B cell (primary cell): ENCODE measurements around the gene MGAT4C. TPM values are rescaled to one million over a fixed set of nuclear protein-coding genes. Genes with fewer than 3 reads are reported as not detected.

ENCODE experiments used
- ATAC-seq: fragments of 200-7000 bp; cut with Tn5 transposase; one replicate; pipeline ENCODE4 v1.10.0; 2021; ENCODE audit warnings: low read depth, mild to moderate bottlenecking, moderate number of reproducible peaks, moderate library complexity
- CTCF ChIA-PET: fragments of 350-600 bp; sonication (Branson Sonifier 250); formaldehyde crosslinking; loops from one replicate; lab custom pipeline; 2021; ENCODE audit warnings: antibody characterized with exemption, inconsistent platforms; lab: Charles Lee
- POLR2A ChIA-PET: fragments of 350-600 bp; sonication (Branson Sonifier 250); formaldehyde crosslinking; loops from one replicate; lab custom pipeline; 2021; ENCODE audit warnings: antibody characterized with exemption; lab: Charles Lee
- DNase-seq: peaks from one replicate; pipeline ENCODE4 v3.0.0; 2013
- H2AFZ ChIP-seq: 2 replicates; pipeline ENCODE4 v1.6.1; 2012; ENCODE audit warnings: mild to moderate bottlenecking, low read depth, low read length; ENCODE audit not compliant: insufficient read depth, poor library complexity, severe bottlenecking
- H3K27ac ChIP-seq, 2 donors: 1 replicate in 1 of 2; 2 replicates in 1 of 2; pipeline ENCODE4 v1.5.1; 2012 to 2013; ENCODE audit warnings: low read length in 2 of 2, mild to moderate bottlenecking in 2 of 2, moderate library complexity in 1 of 2
- H3K27me3 ChIP-seq, 4 experiments: fragments of 200-600 bp in 1 of 4; sonication (generic) in 1 of 4; replicated peaks in 1 of 4; 1 replicate in 2 of 4; 2 replicates in 2 of 4; pipeline versions ENCODE4 v1.6.1 to v1.7.0; 2013 to 2016; ENCODE audit warnings: low read length in 3 of 4, mild to moderate bottlenecking in 2 of 4, mixed read lengths in 1 of 4, moderate library complexity in 1 of 4; ENCODE audit not compliant: insufficient read depth in 4 of 4, control insufficient read depth in 3 of 4; ENCODE audit errors: control extremely low read depth in 1 of 4
- H3K36me3 ChIP-seq, 2 experiments: replicated peaks in 1 of 2; 1 replicate in 1 of 2; 2 replicates in 1 of 2; pipeline versions ENCODE4 v1.6.1 to v1.7.1; 2013; ENCODE audit warnings: low read length in 1 of 2; ENCODE audit not compliant: insufficient read depth in 2 of 2, control insufficient read depth in 1 of 2; ENCODE audit errors: control extremely low read depth in 1 of 2, extremely low read depth in 1 of 2
- H3K4me1 ChIP-seq, 2 donors: fragments of 200-600 bp in 1 of 2; sonication (generic) in 1 of 2; 1 replicate in 1 of 2; 2 replicates in 1 of 2; pipeline versions ENCODE4 v1.5.1 to v1.6.1; 2013 to 2017; ENCODE audit warnings: low read length in 2 of 2; ENCODE audit not compliant: control insufficient read depth in 2 of 2, insufficient read depth in 2 of 2
- H3K4me2 ChIP-seq: replicated peaks from 2 replicates; pipeline ENCODE3; 2012; ENCODE audit warnings: mild to moderate bottlenecking, low read depth, low read length; ENCODE audit not compliant: poor library complexity, severe bottlenecking
- H3K4me3 ChIP-seq, 5 experiments: fragments of 200-600 bp in 1 of 5; sonication (generic) in 1 of 5; 1 replicate in 3 of 5; 2 replicates in 2 of 5; pipeline versions ENCODE4 v1.5.1 to v1.7.0; 2011 to 2016; ENCODE audit warnings: low read length in 4 of 5, mild to moderate bottlenecking in 4 of 5, low read depth in 2 of 5, control low read depth in 1 of 5, moderate library complexity in 1 of 5; ENCODE audit not compliant: insufficient read depth in 1 of 5; ENCODE audit errors: control extremely low read depth in 1 of 5, extremely low read depth in 1 of 5
- H3K79me2 ChIP-seq: fragments of 200-600 bp; sonication (generic); one replicate; pipeline ENCODE4 v1.6.0; 2016; ENCODE audit warnings: low read length; ENCODE audit not compliant: control insufficient read depth, insufficient read depth
- H3K9ac ChIP-seq: fragments of 200-600 bp; sonication (generic); 2 replicates; pipeline ENCODE4 v1.6.1; 2017; ENCODE audit warnings: mild to moderate bottlenecking, low read length, moderate library complexity
- H3K9me3 ChIP-seq, 3 donors: one replicate each; pipeline versions ENCODE4 v1.6.1 to v1.7.1; 2013; ENCODE audit warnings: low read length in 2 of 3; ENCODE audit not compliant: control insufficient read depth in 2 of 3, insufficient read depth in 1 of 3; ENCODE audit errors: control extremely low read depth in 1 of 3
- H4K20me1 ChIP-seq: 2 replicates; pipeline ENCODE4 v1.6.0; 2012; ENCODE audit warnings: mild to moderate bottlenecking, low read length; ENCODE audit not compliant: insufficient read depth, control insufficient read depth, poor library complexity, severe bottlenecking
- H3K27ac Mint-ChIP-seq: one replicate; pipeline ENCODE4 v1.8.0; 2021; ENCODE audit warnings: mixed read lengths
- H3K27me3 Mint-ChIP-seq: one replicate; pipeline ENCODE4 v1.8.0; 2021; ENCODE audit warnings: mixed read lengths
- H3K4me1 Mint-ChIP-seq: one replicate; pipeline ENCODE4 v1.8.0; 2021; ENCODE audit warnings: mixed read lengths
- H3K4me3 Mint-ChIP-seq: one replicate; pipeline ENCODE4 v1.8.0; 2021; ENCODE audit warnings: mixed read lengths
- H3K9me3 Mint-ChIP-seq: one replicate; pipeline ENCODE4 v1.8.0; 2022; ENCODE audit warnings: mixed read lengths; ENCODE audit not compliant: insufficient read depth
- EZH2 ChIP-seq: IDR thresholded peaks from 2 replicates; pipeline ENCODE4 v1.6.1; 2012; ENCODE audit warnings: borderline replicate concordance, low read depth, mild to moderate bottlenecking, moderate library complexity, low read length; ENCODE audit not compliant: insufficient read depth, poor library complexity, severe bottlenecking
- WGBS: methylation state at CpG from one replicate; pipeline ENCODE4 v1.1.5; 2013; ENCODE audit warnings: missing lambda C conversion rate; ENCODE audit not compliant: insufficient coverage; 5-methylcytosine and 5-hydroxymethylcytosine counted together
- intact Hi-C: fragments of 100-400 bp; cut with micrococcal nuclease; formaldehyde crosslinking; loops from one replicate; pipeline ENCODE4 v1.10.0; 2022
- polyA plus RNA-seq: library from polyadenylated mRNA; depleted of rRNA; stranded (reverse); fragments of >200 nt; gene quantifications from 2 replicates; pipeline ENCODE4 v1.2.3, GENCODE V29; 2012
- total RNA-seq, 2 donors: library from RNA; stranded (reverse); fragments of 120-200 nt in 1 of 2; gene quantifications; 1 replicate in 1 of 2; 2 replicates in 1 of 2; pipeline versions ENCODE4 v1.2.3 to v1.2.4, GENCODE V29; 2013 to 2022
- TF ChIP-seq, protein P1 (sequence below): fragments of 200-600 bp; IDR thresholded peaks from one replicate; pipeline ENCODE4 v1.8.0; 2022; ENCODE audit warnings: antibody characterized with exemption, mild to moderate bottlenecking

The MGAT4C gene
- total and polyA plus RNA-seq, 2 donors (not counting 1 experiment from before 2014, with no cell fraction given): not detected

DNA sequence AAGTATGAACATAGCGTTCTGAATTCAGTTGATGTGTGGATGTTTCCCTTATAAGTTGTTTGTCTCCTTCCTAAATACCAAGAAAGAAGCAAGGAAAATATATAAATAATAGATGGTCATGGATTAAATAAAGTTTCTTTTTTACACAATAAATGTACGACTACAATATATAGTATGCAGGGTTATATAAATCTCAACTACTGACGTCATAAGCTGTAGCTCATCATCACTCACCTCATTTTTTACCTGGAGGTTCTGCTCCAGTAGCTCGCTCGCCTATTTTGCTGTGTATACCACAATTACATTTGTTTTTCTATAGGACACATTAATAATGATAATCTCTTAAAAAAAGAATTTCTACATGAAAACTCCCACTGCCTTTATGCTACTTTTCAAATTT lies 272.6 kb downstream of the MGAT4C start:
- Histone ChIP-seq H4K20me1 (no peaks in the 10 kb centered on the region), H3K79me2 (no peaks in the 10 kb centered on the region), H2AFZ (no peak overlapping the region), H3K9ac (no peak overlapping the region), H3K4me3 (no peak overlapping the region), H3K9me3 (no peaks in the 10 kb centered on the region), H3K27ac (no peak overlapping the region), H3K36me3 (no peaks in the 10 kb centered on the region), H3K4me2 (no peak overlapping the region), H3K27me3 (no peaks in the 10 kb centered on the region), H3K4me1 (no peaks in the 10 kb centered on the region)
- H3K27ac Mint-ChIP-seq: no peak overlapping the region
- intact Hi-C loops: no loop called here
- ATAC-seq: no peak
- DNase-seq: no peak
- no peaks in the 10 kb centered on the region for H3K27me3 Mint-ChIP-seq
- CTCF ChIA-PET: no interaction called here
- TF ChIP-seq EZH2: no peak
- TF ChIP-seq, protein P1, sequence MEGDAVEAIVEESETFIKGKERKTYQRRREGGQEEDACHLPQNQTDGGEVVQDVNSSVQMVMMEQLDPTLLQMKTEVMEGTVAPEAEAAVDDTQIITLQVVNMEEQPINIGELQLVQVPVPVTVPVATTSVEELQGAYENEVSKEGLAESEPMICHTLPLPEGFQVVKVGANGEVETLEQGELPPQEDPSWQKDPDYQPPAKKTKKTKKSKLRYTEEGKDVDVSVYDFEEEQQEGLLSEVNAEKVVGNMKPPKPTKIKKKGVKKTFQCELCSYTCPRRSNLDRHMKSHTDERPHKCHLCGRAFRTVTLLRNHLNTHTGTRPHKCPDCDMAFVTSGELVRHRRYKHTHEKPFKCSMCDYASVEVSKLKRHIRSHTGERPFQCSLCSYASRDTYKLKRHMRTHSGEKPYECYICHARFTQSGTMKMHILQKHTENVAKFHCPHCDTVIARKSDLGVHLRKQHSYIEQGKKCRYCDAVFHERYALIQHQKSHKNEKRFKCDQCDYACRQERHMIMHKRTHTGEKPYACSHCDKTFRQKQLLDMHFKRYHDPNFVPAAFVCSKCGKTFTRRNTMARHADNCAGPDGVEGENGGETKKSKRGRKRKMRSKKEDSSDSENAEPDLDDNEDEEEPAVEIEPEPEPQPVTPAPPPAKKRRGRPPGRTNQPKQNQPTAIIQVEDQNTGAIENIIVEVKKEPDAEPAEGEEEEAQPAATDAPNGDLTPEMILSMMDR: no peak
- H3K4me3 Mint-ChIP-seq: no peak overlapping the region
- no peaks in the 10 kb centered on the region for H3K9me3 Mint-ChIP-seq
- H3K4me1 Mint-ChIP-seq: no peaks in the 10 kb centered on the region
- POLR2A ChIA-PET: no interaction called here
- no CpG with 5 or more reads among the region's 5 CpGs for WGBS

DNA sequence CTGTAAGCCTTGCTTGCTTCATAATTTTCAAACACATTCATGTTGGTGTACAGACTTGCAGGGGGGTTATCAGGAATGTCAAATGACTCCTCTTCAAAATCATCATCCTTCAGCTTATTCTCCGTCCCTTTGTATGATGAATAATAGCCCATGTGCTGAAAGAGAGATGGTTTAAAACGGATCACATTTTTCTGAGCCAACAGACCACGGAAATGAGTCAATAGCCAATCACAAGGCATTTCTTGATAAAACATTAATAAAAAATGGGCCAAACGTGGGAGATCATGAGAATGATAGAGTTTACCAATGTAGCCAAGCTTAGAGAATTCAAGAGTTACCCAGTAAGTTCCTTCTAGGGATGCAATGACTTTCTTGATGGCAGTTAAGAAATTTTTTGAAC lies 276.6 kb downstream of the MGAT4C start:
- ATAC-seq (no peak), DNase-seq (no peak)
- H3K27me3 ChIP-seq: no peaks in the 10 kb centered on the region
- no peak overlapping the region for H2AFZ ChIP-seq
- ChIA-PET CTCF (no interaction called here), POLR2A (no interaction called here)
- no peak overlapping the region for H3K4me2 ChIP-seq
- TF ChIP-seq, protein P1: no peak
- no peak for TF ChIP-seq EZH2
- H3K9ac ChIP-seq: no peak overlapping the region
- WGBS: no CpG with 5 or more reads among the region's 4 CpGs
- H3K36me3 ChIP-seq: no peaks in the 10 kb centered on the region
- no peaks in the 10 kb centered on the region for H4K20me1 ChIP-seq
- H3K27me3 Mint-ChIP-seq: no peaks in the 10 kb centered on the region
- H3K4me1 Mint-ChIP-seq: no peaks in the 10 kb centered on the region
- H3K9me3 ChIP-seq: no peaks in the 10 kb centered on the region
- H3K79me2 ChIP-seq: no peaks in the 10 kb centered on the region
- no peak overlapping the region for H3K27ac ChIP-seq
- no peaks in the 10 kb centered on the region for H3K9me3 Mint-ChIP-seq
- no peak overlapping the region for H3K4me3 Mint-ChIP-seq
- H3K4me1 ChIP-seq: no peaks in the 10 kb centered on the region
- no peak overlapping the region for H3K27ac Mint-ChIP-seq
- H3K4me3 ChIP-seq: no peak overlapping the region
- intact Hi-C loops: no loop called here
